ENCODE measurements around the gene ROS1.

Gene ROS1

GRCh38 chr6:117306227-117306790, 119.4 kb downstream of the ROS1 start:
- DNase-seq = no peak

DNA sequence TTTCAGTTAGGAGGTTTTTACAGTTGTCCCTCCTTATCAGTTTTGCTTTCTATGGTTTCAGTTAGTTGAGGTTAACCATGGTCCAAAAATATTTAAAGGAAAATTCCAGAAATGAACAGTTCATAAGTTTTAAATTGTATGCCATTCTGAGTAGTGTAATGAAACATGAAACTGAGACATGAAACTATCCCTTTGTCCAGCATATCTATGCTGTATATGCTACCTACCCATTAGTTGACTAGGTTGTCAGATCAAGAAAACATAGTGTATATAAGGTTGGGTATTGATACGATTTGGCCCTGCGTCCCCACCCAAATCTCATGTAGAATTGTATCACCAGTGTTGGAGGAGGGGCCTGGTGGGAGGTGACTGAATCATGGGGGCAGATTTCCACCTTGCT, 121.3 kb downstream of the ROS1 start:
- DNase-seq = no peak

- no peak for DNase-seq
Observed at GRCh38 chr6:117303323-117303722, 122.4 kb downstream of the ROS1 start.

DNA sequence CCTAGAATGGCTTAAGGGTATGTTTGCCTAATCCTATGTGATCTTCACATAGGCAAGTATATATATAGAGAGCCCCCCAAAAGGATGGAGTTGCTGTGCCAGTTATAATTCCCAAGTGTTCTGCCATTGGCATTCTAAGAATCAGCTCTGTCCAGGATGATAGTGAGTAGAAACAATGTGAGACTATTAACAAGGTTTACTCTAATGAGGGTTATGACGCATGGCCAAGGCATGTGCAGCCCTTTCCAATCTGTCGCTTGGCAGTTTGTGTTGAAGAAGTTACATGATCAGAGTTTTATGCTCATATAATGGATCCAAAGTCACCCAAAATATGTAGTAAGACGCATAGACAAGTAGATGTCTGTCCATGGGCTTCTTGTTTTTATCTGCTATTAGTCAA, 126.8 kb downstream of the ROS1 start:
- DNase-seq = no peak

DNA sequence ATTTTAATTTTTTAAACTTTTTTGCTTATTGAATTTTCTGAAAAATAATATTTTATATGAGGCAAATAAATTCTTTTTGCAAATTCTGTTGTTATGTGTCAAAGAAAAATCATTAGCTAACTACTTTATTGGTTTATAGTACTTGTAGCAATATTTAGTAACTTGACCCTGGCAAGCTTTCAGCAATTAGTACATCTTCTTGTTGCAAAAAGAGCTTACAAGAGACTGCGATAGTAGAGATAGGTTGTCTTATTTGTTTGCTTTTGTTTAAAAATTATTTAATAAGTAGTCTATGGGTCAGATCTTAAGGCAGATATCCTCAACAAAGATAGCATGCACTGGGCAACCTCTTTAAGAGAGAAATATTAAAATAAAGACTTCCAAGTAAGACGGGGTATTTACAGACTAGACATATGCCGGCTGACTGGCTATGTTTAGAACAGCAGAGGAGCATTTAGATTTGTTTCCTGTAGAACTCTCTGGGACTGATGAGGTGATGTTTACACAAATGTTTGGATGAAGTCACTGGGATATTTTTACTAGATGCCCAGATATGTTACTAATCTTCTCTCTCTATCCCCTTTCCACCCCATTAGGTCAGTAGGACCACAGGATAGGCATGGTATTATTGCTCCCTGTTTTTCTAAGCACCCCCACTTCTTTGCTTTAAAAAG, 135.4 kb downstream of the ROS1 start:
- no peak for DNase-seq

DNA sequence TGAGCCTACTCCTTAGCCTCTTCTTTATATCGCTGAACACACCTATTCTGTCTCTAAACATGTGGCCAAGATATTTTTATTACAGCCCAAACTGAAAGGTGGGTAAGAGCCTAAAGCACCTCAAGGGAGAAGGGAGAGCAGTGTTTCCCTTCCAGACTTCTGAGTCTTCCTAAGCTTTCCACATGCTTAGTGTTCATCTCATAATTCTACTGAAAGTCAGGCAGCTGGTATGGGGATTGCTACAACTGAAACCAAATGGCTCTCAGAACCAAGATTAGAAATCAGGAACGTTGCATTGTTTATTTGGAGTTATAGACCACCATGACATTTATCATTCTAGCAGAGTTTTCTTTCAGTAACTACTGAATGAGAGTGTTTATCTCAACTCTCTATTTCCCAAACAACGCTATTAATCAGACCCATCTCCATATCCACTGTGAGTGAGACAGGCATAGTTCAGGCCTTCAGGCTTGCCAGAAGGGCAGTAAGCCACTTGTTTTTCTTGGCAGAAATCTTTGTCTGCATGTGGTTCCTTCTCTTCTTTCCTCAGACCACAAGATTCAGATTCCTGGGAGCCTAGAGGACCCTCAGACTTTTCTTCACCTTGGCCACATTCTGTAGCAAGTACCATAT, 137.5 kb downstream of the ROS1 start:
- no peak for DNase-seq

DNA sequence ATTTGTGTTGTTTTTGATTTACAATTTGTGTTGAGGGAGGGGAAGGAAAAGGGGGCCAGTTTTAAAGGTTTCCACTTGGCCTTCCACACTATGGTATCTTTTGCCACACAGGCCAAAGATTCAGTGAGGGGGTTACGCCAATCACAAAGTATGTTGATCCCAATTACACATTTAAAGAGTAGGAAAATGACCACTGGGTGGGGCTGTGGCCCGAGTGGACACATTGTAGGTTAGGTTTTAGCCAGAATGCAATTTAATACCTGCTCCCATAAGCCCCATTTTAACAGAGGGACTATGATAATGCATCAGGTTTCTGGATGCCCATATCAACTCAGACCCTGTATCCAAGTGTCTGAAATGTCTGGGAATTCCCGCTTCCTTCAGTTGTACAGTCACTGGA, 144.8 kb downstream of the ROS1 start:
- no peak for DNase-seq

DNA sequence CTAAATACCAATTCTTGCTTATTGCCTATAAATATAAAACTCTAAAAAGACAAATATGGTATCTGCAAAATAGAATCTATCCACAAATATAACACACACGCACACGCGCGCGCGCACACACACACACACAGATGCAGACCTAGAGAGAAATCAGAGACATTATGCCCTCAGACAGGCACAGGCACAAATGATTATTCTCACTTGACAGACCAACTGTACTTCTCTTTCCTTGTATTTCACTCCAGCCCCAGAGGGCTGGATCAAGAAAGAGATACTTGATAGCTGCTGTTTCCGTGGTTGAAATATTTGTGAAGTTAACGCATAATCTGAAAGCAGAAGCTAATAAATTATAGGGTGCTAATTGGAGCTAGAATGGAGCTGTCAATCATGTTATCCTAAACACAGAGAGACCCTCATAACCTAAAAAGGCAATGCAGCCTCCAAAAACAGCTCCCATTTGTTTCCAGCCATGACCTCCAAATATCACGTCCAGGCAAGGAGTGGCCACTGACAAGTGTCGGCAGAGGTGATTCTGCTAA, 148.9 kb downstream of the ROS1 start:
- DNase-seq = no peak

GRCh38 chr6:117275711-117276110, 150.0 kb downstream of the ROS1 start:
- no peak for DNase-seq

DNA sequence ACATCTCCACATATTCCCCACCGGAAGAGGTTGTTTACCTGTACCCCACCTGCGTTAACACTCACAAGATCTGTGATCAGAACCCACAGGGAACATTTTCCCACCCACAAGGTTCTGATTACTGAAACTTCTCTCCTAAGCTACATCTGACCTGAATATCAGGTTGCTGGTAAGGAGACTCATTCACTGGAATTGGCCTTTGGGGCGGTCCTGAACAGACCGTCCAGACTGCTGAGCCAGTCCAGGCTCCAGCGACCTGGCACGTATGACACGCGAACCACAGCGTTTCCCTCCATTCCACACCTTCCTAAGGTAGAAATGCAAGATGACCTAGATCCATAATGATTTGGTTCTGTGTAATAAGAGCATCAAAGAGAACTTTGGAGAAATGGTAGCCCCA, 150.5 kb downstream of the ROS1 start:
- DNase-seq = no peak

GRCh38 chr6:117272891-117273290, 152.9 kb downstream of the ROS1 start:
- no peak for DNase-seq

- no peak for DNase-seq
Observed at GRCh38 chr6:117272032-117272866, 153.5 kb downstream of the ROS1 start.

- DNase-seq = no peak
Observed at GRCh38 chr6:117270843-117271507, 154.8 kb downstream of the ROS1 start.

GRCh38 chr6:117270055-117270842, 155.5 kb downstream of the ROS1 start:
- DNase-seq = no peak

- DNase-seq = no peak
Observed at GRCh38 chr6:117269638-117270054, 156.1 kb downstream of the ROS1 start.

DNA sequence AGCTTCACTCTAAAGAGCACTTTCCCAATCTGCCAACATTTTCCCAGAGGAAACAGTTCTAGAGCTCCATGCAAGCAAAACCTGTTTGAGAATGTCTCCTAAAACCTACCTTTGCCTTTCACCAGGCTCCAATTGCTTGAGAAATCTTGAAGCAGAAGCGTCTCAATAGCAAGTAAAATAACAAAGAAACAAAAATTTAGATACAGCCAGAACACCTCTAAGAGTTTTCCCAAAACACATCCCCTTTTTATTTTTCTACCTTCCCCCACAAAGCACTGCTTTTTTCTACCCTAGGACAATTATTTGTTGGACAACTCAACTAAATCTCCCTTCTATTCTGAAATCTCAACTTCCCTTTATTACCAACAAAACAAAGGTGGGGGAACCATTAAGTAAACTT, 156.8 kb downstream of the ROS1 start:
- DNase-seq = no peak

- DNase-seq = no peak
Observed at GRCh38 chr6:117267766-117268534, 157.8 kb downstream of the ROS1 start.

GRCh38 chr6:117267054-117267347, 158.7 kb downstream of the ROS1 start:
- no peak for DNase-seq

DNA sequence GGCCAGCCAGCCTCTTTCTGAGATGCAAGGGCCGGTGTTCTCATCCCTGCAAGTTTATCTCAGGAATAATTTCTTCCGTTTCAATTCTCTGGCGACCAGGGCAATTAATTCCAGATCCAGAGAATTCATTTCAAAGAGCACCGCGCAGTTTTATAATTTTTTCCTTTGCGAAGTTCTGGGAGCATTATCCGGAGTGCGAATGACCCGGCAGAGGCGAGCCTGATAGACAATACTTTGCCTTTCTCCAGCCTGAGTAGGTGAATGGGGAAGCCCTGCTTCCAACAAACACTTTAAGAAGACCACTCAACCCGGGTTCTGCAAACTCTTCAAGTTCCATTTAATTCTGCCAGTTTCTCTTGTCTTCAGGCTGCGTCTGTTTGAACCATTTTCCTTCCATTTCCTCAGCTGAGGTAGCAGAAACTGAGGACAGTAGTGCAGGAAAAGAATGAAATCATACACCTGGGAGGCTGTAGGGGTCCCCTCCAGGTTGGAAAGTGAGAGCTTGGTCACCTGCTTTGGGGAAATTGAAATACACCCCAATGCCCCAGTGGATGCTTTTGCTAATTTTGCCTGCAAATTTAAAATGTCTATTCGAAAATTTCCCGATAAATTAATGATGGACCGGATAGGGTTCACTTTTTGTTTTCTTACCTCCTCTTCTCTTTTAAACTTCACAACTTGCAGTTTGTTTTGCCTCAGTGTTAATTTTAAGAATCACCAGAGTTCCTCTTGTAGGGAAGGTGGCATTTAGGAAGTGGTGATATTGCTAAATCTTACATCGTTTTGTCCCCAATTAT, 159.3 kb downstream of the ROS1 start:
- no peak for DNase-seq

Measured in CD4-positive, alpha-beta T cell treated with Interleukin-15 for 1 hour (primary cell).